Transverse colon (tissue), 4 donors: ENCODE measurements around the gene SIX5.

Source experiments
- EP300 ChIP-seq: sonication (generic); formaldehyde crosslinking; IDR thresholded peaks from one replicate; pipeline ENCODE4 v1.6.1; 2017; ENCODE audit warnings: antibody characterized with exemption, low read depth
- POLR2A ChIP-seq: fragments of 450-650 bp; IDR thresholded peaks from one replicate; pipeline ENCODE4 v1.6.1; 2016; ENCODE audit warnings: antibody characterized with exemption, mild to moderate bottlenecking, moderate library complexity
- POLR2AphosphoS5 ChIP-seq, 3 donors: sonication (generic); formaldehyde crosslinking; IDR thresholded peaks; one replicate each; pipeline ENCODE4 v1.6.1; 2016; ENCODE audit warnings: antibody characterized with exemption in 3 of 3
- TF ChIP-seq, protein P1 (sequence below), 5 experiments: fragments of 200-600 bp in 3 of 5; fragments of 450-650 bp in 2 of 5; sonication (generic) in 3 of 5; IDR thresholded peaks; 1 replicate in 2 of 5; 2 replicates in 3 of 5; pipeline ENCODE4 v1.5.1; 2016 to 2017; ENCODE audit warnings: antibody characterized with exemption in 5 of 5, inconsistent platforms in 3 of 5, mild to moderate bottlenecking in 2 of 5, moderate library complexity in 1 of 5

- TF ChIP-seq, protein P1, sequence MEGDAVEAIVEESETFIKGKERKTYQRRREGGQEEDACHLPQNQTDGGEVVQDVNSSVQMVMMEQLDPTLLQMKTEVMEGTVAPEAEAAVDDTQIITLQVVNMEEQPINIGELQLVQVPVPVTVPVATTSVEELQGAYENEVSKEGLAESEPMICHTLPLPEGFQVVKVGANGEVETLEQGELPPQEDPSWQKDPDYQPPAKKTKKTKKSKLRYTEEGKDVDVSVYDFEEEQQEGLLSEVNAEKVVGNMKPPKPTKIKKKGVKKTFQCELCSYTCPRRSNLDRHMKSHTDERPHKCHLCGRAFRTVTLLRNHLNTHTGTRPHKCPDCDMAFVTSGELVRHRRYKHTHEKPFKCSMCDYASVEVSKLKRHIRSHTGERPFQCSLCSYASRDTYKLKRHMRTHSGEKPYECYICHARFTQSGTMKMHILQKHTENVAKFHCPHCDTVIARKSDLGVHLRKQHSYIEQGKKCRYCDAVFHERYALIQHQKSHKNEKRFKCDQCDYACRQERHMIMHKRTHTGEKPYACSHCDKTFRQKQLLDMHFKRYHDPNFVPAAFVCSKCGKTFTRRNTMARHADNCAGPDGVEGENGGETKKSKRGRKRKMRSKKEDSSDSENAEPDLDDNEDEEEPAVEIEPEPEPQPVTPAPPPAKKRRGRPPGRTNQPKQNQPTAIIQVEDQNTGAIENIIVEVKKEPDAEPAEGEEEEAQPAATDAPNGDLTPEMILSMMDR (IDR thresholded peaks at IDR 0.05) = no peak
- TF ChIP-seq POLR2A (no peak), POLR2AphosphoS5 (IDR thresholded peaks at IDR 0.05) (no peak), EP300 (no peak)
These were observed 48.8 kb upstream of the SIX5 start for GRCh38 chr19:45817725-45818301.
